Esophagus squamous epithelium (tissue), 4 donors: ENCODE data around the gene TLCD2.

Experiments
- CTCF ChIP-seq, 6 experiments: fragments of 450-650 bp in 4 of 6; fragments of 200-600 bp in 2 of 6; sonication (generic) in 2 of 6; IDR thresholded peaks; one replicate each; pipeline ENCODE4 v1.5.1; 2016 to 2019; ENCODE audit warnings: antibody characterized with exemption in 6 of 6, mild to moderate bottlenecking in 4 of 6, moderate library complexity in 4 of 6
- POLR2A ChIP-seq, 4 donors: fragments of 450-650 bp; IDR thresholded peaks; one replicate each; pipeline ENCODE4 v1.6.1; 2017; ENCODE audit warnings: antibody characterized with exemption in 4 of 4, mild to moderate bottlenecking in 4 of 4, moderate library complexity in 3 of 4

GRCh38 chr17:1713878-1714426 is 3.8 kb upstream of the TLCD2 start:
- TF ChIP-seq POLR2A (IDR thresholded peaks at IDR 0.05) (no peak), CTCF (IDR thresholded peaks at IDR 0.05) (peak in 5 of 6 experiments; percentile 29 to 62 (median 37))
